SK-N-SH treated with all-trans-retinoic acid at 6 μM for 48 hours (cell line): Measurements from ENCODE around the gene AHI1.
"Not testable (repeated sequence)": the region's sequence is repeated elsewhere in the genome, so short reads cannot be mapped to it uniquely, and the experiment has no call there.

Experiments
- ATAC-seq: fragments of 200-7000 bp; cut with Tn5 transposase; 3 replicates; pipeline ENCODE4 v1.9.1; 2020; ENCODE audit warnings: mild to moderate bottlenecking, moderate library complexity
- ARNTL ChIP-seq: fragments of 450-650 bp; formaldehyde crosslinking; IDR thresholded peaks from 2 replicates; pipeline ENCODE4 v1.5.0; 2020; ENCODE audit warnings: low read depth, mild to moderate bottlenecking, moderate library complexity, borderline replicate concordance
- BACH2 ChIP-seq: fragments of 250-450 bp; sonication (Bioruptor Pico); IDR thresholded peaks from 2 replicates; pipeline ENCODE4 v1.9.0; 2021; ENCODE audit warnings: mild to moderate bottlenecking, borderline replicate concordance
- CSDC2 ChIP-seq: fragments of 250-450 bp; sonication (Bioruptor Pico); IDR thresholded peaks from 2 replicates; pipeline ENCODE4 v1.5.0; 2020; ENCODE audit warnings: mild to moderate bottlenecking, moderate library complexity
- CSRNP3 ChIP-seq: fragments of 250-450 bp; sonication (Bioruptor Pico); IDR thresholded peaks from 2 replicates; pipeline ENCODE4 v1.5.1; 2021; ENCODE audit warnings: mild to moderate bottlenecking, moderate library complexity
- ISL1 ChIP-seq: fragments of 250-450 bp; sonication (Bioruptor Pico); IDR thresholded peaks from 2 replicates; pipeline ENCODE4 v2.1.2; 2022; ENCODE audit warnings: mild to moderate bottlenecking, moderate library complexity
- OSR1 ChIP-seq: fragments of 250-450 bp; sonication (Bioruptor Pico); IDR thresholded peaks from 2 replicates; pipeline ENCODE4 v1.8.0; 2022; ENCODE audit warnings: moderate library complexity, mild to moderate bottlenecking, inconsistent platforms
- PPARA ChIP-seq: fragments of 250-450 bp; sonication (Bioruptor Pico); IDR thresholded peaks from 2 replicates; pipeline ENCODE4 v1.5.0; 2020; ENCODE audit warnings: mild to moderate bottlenecking, borderline replicate concordance
- RARB ChIP-seq: fragments of 250-450 bp; sonication (Bioruptor Pico); IDR thresholded peaks from 2 replicates; pipeline ENCODE4 v1.8.0; 2021; ENCODE audit warnings: mild to moderate bottlenecking, moderate library complexity
- SNAI2 ChIP-seq: fragments of 250-450 bp; sonication (Bioruptor Pico); IDR thresholded peaks from 2 replicates; pipeline ENCODE4 v1.5.0; 2020; ENCODE audit warnings: mild to moderate bottlenecking, moderate library complexity
- TCF4 ChIP-seq: fragments of 250-450 bp; sonication (Bioruptor Pico); IDR thresholded peaks from 2 replicates; pipeline ENCODE4 v1.8.0; 2021; ENCODE audit warnings: mild to moderate bottlenecking, moderate library complexity, borderline replicate concordance
- TOX ChIP-seq: fragments of 250-450 bp; sonication (Bioruptor Pico); IDR thresholded peaks from 2 replicates; pipeline ENCODE4 v1.8.0; 2021; ENCODE audit warnings: mild to moderate bottlenecking, moderate library complexity, borderline replicate concordance
- TSHZ2 ChIP-seq: fragments of 250-450 bp; sonication (Bioruptor Pico); IDR thresholded peaks from 2 replicates; pipeline ENCODE4 v1.5.0; 2020; ENCODE audit warnings: mild to moderate bottlenecking, moderate library complexity
- ZC3H10 ChIP-seq: fragments of 250-450 bp; sonication (Bioruptor Pico); IDR thresholded peaks from 2 replicates; pipeline ENCODE4 v1.5.1; 2021; ENCODE audit warnings: mild to moderate bottlenecking, moderate library complexity
- ZFP3 ChIP-seq: fragments of 250-450 bp; sonication (Bioruptor Pico); IDR thresholded peaks from 2 replicates; pipeline ENCODE4 v1.5.0; 2020; ENCODE audit warnings: mild to moderate bottlenecking, moderate library complexity
- ZNF70 ChIP-seq: fragments of 450-650 bp; formaldehyde crosslinking; IDR thresholded peaks from 2 replicates; pipeline ENCODE4 v1.5.0; 2020; ENCODE audit warnings: mild to moderate bottlenecking, moderate library complexity
- TF ChIP-seq, protein P1 (sequence below): fragments of 250-450 bp; sonication (Bioruptor Pico); IDR thresholded peaks from 2 replicates; pipeline ENCODE4 v1.8.0; 2021; ENCODE audit warnings: low read depth, mild to moderate bottlenecking, moderate library complexity, borderline replicate concordance
- TF ChIP-seq, protein P2 (sequence below): fragments of 250-450 bp; sonication (Bioruptor Pico); IDR thresholded peaks from 2 replicates; pipeline ENCODE4 v1.5.1; 2020; ENCODE audit warnings: low read depth, mild to moderate bottlenecking, moderate library complexity
- TF ChIP-seq, protein P3 (sequence below): fragments of 250-450 bp; sonication (Bioruptor Pico); IDR thresholded peaks from 2 replicates; pipeline ENCODE4 v1.8.0; 2020; ENCODE audit warnings: mild to moderate bottlenecking, moderate library complexity, borderline replicate concordance

AHI1 gene

GRCh38 chr6:135379647-135380046 is 117.9 kb downstream of the AHI1 start (continued):
- TF ChIP-seq CSRNP3 (CRISPR knock-in tag) = no peak
- no peak for TF ChIP-seq ARNTL (CRISPR knock-in tag)
- TF ChIP-seq BACH2 = no peak
- no peak for TF ChIP-seq ZNF70 (CRISPR knock-in tag)

DNA sequence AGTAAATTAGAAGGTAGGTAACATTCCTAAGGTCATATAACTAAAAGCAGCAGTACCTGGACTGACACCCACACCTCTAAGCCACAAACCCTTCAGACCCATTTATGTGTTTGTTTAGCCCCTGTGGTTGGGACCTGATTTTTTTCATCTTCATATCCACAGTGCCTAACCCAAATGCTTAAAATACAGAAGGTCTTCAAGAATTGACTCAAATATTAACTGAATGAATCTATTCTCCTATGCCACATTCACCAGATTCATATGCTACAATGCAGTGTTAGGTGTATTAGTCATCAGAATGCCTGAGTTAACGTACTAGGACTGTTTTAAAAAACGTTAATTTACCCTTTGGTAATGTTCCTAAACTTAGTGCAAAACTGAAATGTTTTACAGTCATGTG is 124.8 kb downstream of the AHI1 start:
- peak; percentile 74 for ATAC-seq
- TF ChIP-seq, protein P1, sequence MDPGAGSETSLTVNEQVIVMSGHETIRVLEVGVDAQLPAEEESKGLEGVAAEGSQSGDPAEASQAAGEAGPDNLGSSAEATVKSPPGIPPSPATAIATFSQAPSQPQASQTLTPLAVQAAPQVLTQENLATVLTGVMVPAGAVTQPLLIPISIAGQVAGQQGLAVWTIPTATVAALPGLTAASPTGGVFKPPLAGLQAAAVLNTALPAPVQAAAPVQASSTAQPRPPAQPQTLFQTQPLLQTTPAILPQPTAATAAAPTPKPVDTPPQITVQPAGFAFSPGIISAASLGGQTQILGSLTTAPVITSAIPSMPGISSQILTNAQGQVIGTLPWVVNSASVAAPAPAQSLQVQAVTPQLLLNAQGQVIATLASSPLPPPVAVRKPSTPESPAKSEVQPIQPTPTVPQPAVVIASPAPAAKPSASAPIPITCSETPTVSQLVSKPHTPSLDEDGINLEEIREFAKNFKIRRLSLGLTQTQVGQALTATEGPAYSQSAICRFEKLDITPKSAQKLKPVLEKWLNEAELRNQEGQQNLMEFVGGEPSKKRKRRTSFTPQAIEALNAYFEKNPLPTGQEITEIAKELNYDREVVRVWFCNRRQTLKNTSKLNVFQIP (CRISPR knock-in tag) = no peak
- TF ChIP-seq CSDC2 (CRISPR knock-in tag) (no peak), ZC3H10 (CRISPR knock-in tag) (no peak), ISL1 (CRISPR knock-in tag) (no peak), PPARA (CRISPR knock-in tag) (no peak), TSHZ2 (CRISPR knock-in tag) (no peak), OSR1 (CRISPR knock-in tag) (no peak), SNAI2 (no peak), ZFP3 (CRISPR knock-in tag) (no peak), TOX (CRISPR knock-in tag) (no peak), BACH2 (no peak)
- TF ChIP-seq, protein P2, sequence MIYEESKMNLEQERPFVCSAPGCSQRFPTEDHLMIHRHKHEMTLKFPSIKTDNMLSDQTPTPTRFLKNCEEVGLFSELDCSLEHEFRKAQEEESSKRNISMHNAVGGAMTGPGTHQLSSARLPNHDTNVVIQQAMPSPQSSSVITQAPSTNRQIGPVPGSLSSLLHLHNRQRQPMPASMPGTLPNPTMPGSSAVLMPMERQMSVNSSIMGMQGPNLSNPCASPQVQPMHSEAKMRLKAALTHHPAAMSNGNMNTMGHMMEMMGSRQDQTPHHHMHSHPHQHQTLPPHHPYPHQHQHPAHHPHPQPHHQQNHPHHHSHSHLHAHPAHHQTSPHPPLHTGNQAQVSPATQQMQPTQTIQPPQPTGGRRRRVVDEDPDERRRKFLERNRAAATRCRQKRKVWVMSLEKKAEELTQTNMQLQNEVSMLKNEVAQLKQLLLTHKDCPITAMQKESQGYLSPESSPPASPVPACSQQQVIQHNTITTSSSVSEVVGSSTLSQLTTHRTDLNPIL (CRISPR knock-in tag) = no peak

DNA sequence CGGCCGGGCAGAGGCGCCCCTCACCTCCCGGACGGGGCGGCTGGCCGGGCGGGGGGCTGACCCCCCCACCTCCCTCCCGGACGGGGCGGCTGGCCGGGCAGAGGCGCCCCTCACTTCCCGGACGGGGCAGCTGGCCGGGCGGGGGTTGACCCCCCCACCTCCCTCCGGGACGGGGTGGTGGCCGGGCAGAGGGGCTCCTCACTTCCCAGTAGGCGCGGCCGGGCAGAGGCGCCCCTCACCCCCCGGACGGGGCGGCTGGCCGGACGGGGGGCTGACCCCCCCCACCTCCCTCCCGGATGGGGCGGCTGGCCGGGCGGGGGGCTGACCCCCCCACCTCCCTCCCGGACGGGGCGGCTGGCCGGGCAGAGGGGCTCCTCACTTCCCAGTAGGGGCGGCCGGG is 133.9 kb downstream of the AHI1 start:
- not testable (repeated sequence) for ATAC-seq

GRCh38 chr6:135362124-135362523 is 135.4 kb downstream of the AHI1 start:
- ATAC-seq = no peak
- TF ChIP-seq ARNTL (CRISPR knock-in tag) (no peak), RARB (CRISPR knock-in tag) (no peak), CSRNP3 (CRISPR knock-in tag) (no peak), CSDC2 (CRISPR knock-in tag) (no peak), TCF4 (CRISPR knock-in tag) (no peak), OSR1 (CRISPR knock-in tag) (no peak), ZC3H10 (CRISPR knock-in tag) (no peak), PPARA (CRISPR knock-in tag) (no peak), ZNF70 (CRISPR knock-in tag) (no peak), BACH2 (no peak), ZFP3 (CRISPR knock-in tag) (no peak)
- TF ChIP-seq, protein P3, sequence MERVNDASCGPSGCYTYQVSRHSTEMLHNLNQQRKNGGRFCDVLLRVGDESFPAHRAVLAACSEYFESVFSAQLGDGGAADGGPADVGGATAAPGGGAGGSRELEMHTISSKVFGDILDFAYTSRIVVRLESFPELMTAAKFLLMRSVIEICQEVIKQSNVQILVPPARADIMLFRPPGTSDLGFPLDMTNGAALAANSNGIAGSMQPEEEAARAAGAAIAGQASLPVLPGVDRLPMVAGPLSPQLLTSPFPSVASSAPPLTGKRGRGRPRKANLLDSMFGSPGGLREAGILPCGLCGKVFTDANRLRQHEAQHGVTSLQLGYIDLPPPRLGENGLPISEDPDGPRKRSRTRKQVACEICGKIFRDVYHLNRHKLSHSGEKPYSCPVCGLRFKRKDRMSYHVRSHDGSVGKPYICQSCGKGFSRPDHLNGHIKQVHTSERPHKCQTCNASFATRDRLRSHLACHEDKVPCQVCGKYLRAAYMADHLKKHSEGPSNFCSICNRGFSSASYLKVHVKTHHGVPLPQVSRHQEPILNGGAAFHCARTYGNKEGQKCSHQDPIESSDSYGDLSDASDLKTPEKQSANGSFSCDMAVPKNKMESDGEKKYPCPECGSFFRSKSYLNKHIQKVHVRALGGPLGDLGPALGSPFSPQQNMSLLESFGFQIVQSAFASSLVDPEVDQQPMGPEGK = no peak
- TF ChIP-seq, protein P2 (CRISPR knock-in tag) = no peak
